Osteoblast (primary cell): ENCODE measurements around the gene EXOC2. TPM values are rescaled to one million over a fixed set of nuclear protein-coding genes. Genes with fewer than 3 reads are reported as not detected.

Source experiments
- DNase-seq: peaks from one replicate; pipeline ENCODE4 v3.0.0; 2011; ENCODE audit warnings: low spot score, mixed read lengths; ENCODE audit not compliant: insufficient read length; ENCODE audit errors: missing footprints
- H2AFZ ChIP-seq: 2 replicates; pipeline ENCODE4 v1.6.0; 2011; ENCODE audit warnings: mild to moderate bottlenecking, low read length
- H3K27ac ChIP-seq: 2 replicates; pipeline ENCODE4 v1.5.1; 2011; ENCODE audit warnings: mild to moderate bottlenecking, low read depth, low read length, moderate library complexity
- H3K27me3 ChIP-seq: 2 replicates; pipeline ENCODE4 v1.6.0; 2012; ENCODE audit warnings: mild to moderate bottlenecking, control low read depth, inconsistent platforms, low read length, moderate library complexity; ENCODE audit not compliant: insufficient read depth
- H3K36me3 ChIP-seq: 2 replicates; pipeline ENCODE4 v1.5.1; 2011; ENCODE audit warnings: mild to moderate bottlenecking, low read length, control low read depth, moderate library complexity; ENCODE audit not compliant: insufficient read depth
- H3K4me1 ChIP-seq: 2 replicates; pipeline ENCODE4 v1.5.1; 2011; ENCODE audit warnings: mild to moderate bottlenecking, low read length, control low read depth, moderate library complexity; ENCODE audit not compliant: insufficient read depth
- H3K4me2 ChIP-seq: 2 replicates; pipeline ENCODE4 v1.6.0; 2011; ENCODE audit warnings: mild to moderate bottlenecking, low read length; ENCODE audit not compliant: insufficient read depth
- H3K4me3 ChIP-seq: fragments of 200-600 bp; sonication (generic); 3 replicates; pipeline ENCODE4 v1.5.1; 2012; ENCODE audit warnings: mild to moderate bottlenecking, low read length, inconsistent platforms; ENCODE audit not compliant: insufficient read depth
- H3K79me2 ChIP-seq: 2 replicates; pipeline ENCODE4 v1.6.0; 2012; ENCODE audit warnings: mild to moderate bottlenecking, low read length, control low read depth, inconsistent platforms; ENCODE audit not compliant: insufficient read depth
- H3K9me3 ChIP-seq: 2 replicates; pipeline ENCODE4 v1.5.1; 2011; ENCODE audit warnings: low read depth, low read length, control low read depth
- H4K20me1 ChIP-seq: 2 replicates; pipeline ENCODE4 v1.6.0; 2012; ENCODE audit warnings: mild to moderate bottlenecking, low read length, control low read depth; ENCODE audit not compliant: insufficient read depth
- CTCF ChIP-seq: IDR thresholded peaks from 2 replicates; pipeline ENCODE4 v1.5.1; 2011; ENCODE audit warnings: mild to moderate bottlenecking, low read depth, low read length, moderate library complexity; ENCODE audit errors: extremely low read depth
- total RNA-seq: library from RNA; depleted of rRNA; stranded (reverse); fragments of >200 nt; gene quantifications from 2 replicates; pipeline ENCODE4 v1.2.3, GENCODE V29; 2012

EXOC2 gene
- total RNA-seq, 1 donor = 19.5 TPM

- no peaks in the 10 kb centered on the region for H3K9me3 ChIP-seq
- no peaks in the 10 kb centered on the region for H4K20me1 ChIP-seq
- H2AFZ ChIP-seq = no peak overlapping the region
- H3K4me1 ChIP-seq = no peaks in the 10 kb centered on the region
- H3K36me3 ChIP-seq = no peaks in the 10 kb centered on the region
- no peak overlapping the region for H3K4me2 ChIP-seq
- DNase-seq = no peak
- H3K79me2 ChIP-seq = no peaks in the 10 kb centered on the region
- no peak overlapping the region for H3K4me3 ChIP-seq
- no peaks in the 10 kb centered on the region for H3K27me3 ChIP-seq
- no peak overlapping the region for H3K27ac ChIP-seq
- no peak for TF ChIP-seq CTCF
Measured at GRCh38 chr6:537114-537513, 155.8 kb downstream of the EXOC2 start.

DNA sequence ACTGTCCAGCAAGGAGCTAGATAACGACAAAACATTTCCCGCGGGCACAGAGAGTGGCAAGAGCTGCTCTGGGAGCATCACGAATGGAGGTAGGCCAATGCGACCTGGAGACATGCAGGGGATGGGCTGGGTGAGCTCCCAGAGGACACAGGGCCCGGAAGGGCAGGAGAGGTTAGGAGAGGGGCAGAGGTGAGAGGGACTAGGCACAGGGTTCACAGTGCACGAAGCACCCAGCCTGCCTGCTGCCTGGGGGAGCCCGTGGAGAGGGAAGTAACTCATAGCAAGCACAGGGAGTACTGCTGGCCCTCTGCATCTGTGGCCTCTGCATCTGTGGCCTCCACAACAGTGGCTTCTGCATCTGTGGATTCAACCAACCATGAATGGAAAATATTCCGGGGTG lies 162.5 kb downstream of the EXOC2 start:
- Histone ChIP-seq H3K9me3 (no peaks in the 10 kb centered on the region), H3K27ac (no peak overlapping the region), H3K4me2 (no peak overlapping the region), H3K4me3 (no peak overlapping the region), H3K4me1 (no peaks in the 10 kb centered on the region), H2AFZ (no peak overlapping the region), H3K79me2 (no peaks in the 10 kb centered on the region), H4K20me1 (no peaks in the 10 kb centered on the region), H3K27me3 (no peaks in the 10 kb centered on the region), H3K36me3 (peaks cover 2% of the 10 kb centered on the region)
- DNase-seq = no peak
- TF ChIP-seq CTCF = no peak

DNA sequence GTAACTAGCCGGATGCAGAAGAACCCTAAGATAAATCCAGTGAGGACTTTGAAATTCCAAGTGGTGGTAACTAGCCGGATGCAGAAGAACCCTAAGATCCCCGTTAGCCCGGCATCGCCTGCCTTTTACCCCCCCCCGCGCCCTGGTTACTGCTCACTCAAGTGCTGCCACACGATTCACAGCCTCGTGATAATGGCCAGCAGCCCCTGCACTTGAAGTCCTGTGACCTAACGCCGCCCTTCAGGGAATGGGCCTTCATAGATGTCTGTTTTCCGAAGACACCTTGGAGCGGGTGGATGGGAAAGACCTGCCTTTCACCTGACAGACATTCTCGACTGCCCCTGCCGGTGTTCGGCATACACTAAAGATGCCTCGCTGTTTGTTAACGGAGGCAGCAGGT lies 163.9 kb downstream of the EXOC2 start:
- no peak overlapping the region for H3K4me3 ChIP-seq
- no peaks in the 10 kb centered on the region for H3K4me1 ChIP-seq
- H3K36me3 ChIP-seq = peaks cover 2% of the 10 kb centered on the region
- no peak overlapping the region for H3K4me2 ChIP-seq
- H3K27ac ChIP-seq = no peak overlapping the region
- no peak overlapping the region for H2AFZ ChIP-seq
- H3K79me2 ChIP-seq = no peaks in the 10 kb centered on the region
- H3K27me3 ChIP-seq = no peaks in the 10 kb centered on the region
- no peak for DNase-seq
- H3K9me3 ChIP-seq = no peaks in the 10 kb centered on the region
- no peak for TF ChIP-seq CTCF
- H4K20me1 ChIP-seq = no peaks in the 10 kb centered on the region

GRCh38 chr6:527989-528673 lies 164.8 kb downstream of the EXOC2 start:
- Histone ChIP-seq H3K4me1 (no peaks in the 10 kb centered on the region), H3K9me3 (no peaks in the 10 kb centered on the region), H3K4me2 (no peak overlapping the region), H2AFZ (no peak overlapping the region), H3K79me2 (no peaks in the 10 kb centered on the region), H3K36me3 (peaks cover 2% of the 10 kb centered on the region), H3K27me3 (no peaks in the 10 kb centered on the region), H4K20me1 (no peaks in the 10 kb centered on the region), H3K27ac (no peak overlapping the region), H3K4me3 (no peak overlapping the region)
- no peak for TF ChIP-seq CTCF
- no peak for DNase-seq
